ENCODE measurements around the gene EYA2.

EYA2 gene

GRCh38 chr20:47115694-47116093, 221.1 kb downstream of the EYA2 start:
- no peak for DNase-seq

- no peak for DNase-seq
Observed at GRCh38 chr20:47117371-47117770, 222.7 kb downstream of the EYA2 start.

- no peak for DNase-seq
Observed at GRCh38 chr20:47117773-47118172, 223.1 kb downstream of the EYA2 start.

DNA sequence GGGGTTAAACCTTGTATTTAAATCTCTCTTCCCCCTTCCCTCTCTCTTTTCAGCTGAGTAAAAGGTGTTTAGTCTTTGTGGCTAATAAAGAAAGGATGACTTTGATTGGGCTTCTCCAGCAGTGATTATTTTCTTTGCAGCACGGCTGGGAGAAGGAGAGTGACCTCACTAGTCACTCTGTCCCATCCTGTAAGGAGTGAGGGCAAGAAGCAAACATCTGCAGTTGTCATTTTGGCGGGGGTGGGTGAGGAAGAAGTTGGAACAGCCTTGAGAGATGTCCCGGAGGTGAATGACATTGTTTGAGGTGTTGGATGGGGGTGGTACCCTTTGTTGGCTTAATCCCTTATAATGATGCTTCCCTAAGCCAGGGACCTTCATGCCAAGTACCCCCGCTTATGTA, 223.6 kb downstream of the EYA2 start:
- no peak for DNase-seq

DNA sequence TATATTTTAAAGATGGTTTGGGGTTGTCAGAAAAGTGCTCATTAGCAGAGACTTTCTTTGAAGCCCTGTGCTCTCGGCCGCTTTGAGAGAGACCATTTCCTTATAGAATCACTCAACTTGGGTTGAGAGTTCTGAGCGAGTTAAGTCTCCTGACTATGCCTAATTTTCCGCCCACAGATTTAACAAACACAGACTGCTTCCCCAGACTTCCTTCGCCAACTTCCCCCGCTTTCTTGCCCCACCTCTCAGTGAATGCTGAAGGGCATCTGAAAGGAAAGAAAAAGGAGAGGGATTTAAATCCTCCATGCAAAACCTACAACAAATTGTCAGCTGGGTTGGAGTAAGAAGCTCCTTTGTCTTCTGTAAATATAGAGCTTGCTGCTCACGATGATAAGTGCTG, 224.0 kb downstream of the EYA2 start:
- DNase-seq, result no peak

DNA sequence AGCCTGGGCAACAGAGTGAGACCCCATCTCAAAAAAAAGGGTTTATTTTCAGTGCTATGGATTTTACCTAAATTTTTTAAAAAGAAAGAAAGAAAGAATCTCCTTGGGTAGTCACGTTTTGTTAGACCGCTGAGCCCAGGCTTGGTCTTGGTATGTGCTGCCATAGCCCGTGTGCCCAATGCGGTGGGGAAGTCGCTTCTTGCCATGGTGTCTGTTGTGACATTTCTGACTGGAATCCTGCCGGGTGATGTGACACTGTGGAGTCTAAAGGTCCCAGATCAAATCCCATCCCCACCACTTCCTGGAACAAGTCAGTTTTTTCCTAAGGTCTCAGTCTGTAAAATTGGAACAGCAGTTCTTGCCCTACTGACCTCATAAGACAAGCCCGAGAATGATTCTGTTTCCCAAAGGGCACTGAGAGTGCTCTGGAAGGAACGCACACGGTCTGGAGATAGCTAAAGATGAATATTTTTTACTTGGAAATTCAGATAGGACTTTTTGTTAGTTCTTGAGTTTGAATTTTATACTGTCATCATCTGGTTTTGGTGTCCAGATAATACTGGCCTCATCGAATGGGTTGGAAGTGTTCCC, 225.8 kb downstream of the EYA2 start:
- DNase-seq, result no peak

DNA sequence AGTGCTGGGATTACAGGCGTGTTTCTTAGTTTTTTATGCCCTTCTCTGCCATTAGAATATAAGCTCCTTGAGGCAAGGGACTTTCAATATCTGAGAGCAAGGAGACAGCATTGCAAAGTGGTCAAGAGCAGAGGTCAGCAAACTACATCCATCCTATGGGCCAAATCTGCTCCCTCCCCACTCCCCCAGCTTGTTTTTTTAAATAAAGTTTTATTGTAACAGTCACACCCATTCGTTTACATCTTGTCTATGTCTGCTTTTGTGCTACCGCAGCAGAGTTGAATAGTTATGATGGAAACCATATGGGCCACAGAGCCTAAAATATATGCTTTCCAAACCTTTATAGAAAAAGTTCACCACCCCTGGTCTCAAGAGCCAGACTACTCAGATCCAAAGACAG, 227.9 kb downstream of the EYA2 start:
- DNase-seq, result no peak

DNA sequence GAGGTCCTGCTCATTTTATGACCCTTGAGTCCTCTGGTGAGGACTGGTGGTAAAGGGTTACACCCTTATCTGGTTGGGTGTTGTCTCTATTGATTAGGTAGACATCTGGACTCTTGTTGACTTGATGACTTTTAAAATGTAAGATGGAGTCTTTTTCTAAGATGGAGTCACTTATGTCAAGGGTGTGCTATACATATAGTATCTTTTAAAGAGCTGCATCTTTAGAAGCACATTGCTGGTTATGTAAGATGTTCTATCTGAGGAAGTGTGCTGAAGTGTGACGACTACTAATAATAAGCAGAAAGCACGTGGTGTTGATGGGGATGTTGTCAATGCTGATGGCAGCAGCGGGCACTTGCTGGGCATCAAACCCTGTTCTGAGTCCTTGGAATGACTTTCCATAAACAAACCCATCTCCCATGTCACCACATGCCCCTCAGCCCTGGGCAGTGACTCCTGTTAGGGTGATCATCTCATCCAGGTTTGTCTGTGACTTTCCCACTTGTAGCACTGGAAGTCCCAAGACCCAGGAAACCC, 229.6 kb downstream of the EYA2 start:
- DNase-seq, result peak in 1 of 14 donors; percentile 12

- no peak for DNase-seq
Observed at GRCh38 chr20:47125508-47125757, 230.8 kb downstream of the EYA2 start.

DNA sequence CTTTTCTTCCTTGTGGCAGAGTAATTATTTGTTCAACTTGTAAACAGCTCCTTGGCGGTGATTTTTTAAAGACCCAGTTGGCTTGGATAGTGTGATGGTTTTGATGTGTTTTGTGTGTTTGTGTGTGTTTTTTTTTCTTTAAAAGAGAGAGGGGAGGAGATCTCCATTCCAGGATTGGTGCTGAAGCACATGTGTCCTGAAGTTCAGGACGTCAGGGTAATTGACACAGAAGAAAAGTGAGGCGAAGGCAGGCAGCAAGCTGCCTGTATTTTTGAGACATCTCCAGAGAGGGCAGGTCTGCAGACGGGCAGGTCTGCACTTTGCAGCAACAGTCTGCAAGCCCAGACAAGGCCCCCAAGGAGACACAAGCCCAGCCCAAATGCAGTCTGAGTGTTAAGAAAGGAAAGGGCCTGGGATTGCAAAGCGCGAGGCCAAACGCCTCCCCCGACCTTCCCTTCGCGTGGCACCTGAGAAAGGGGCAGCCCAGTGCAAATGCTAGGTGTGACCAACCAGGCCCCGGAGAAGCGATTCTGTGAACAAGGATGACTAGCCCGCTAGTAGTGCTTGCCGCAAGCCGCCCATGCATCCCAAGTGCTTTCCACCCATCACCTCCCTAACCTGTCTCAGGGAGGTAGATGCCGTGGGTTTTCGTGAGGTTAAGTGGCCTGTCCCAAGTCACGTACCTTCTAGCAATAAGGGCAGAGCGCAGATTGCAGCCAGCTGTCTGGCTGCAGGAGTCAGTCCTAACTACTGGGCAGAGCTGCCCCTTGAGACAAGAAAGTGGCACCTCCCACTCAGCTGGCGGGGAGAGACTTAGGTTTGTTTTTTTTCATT, 231.3 kb downstream of the EYA2 start:
- DNase-seq, result no peak

GRCh38 chr20:47126709-47127108, 232.1 kb downstream of the EYA2 start:
- DNase-seq, result no peak

DNA sequence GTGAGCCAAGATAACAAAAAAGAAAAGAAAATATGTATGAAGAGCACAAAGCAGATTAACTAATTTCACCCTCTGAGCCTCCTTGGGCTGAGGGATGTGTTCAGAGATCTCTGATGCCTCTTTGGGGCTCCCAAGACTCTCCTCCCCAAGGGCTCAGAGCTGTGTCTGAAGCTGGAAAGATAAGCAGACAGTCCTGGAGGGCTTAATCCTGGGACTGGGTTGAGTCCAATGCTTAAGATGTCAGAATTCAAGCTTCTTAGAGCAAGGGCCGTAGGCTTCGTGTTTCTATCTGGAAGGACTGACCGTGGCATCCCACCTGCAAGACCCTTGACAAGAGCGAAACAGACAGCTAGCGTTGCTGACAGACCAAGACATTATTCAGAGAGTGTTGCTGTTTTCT, 232.9 kb downstream of the EYA2 start:
- no peak for DNase-seq

- DNase-seq, result no peak
Observed at GRCh38 chr20:47127999-47128398, 233.4 kb downstream of the EYA2 start.

- no peak for DNase-seq
Observed at GRCh38 chr20:47129306-47129705, 234.7 kb downstream of the EYA2 start.

GRCh38 chr20:47133809-47134456, 239.3 kb downstream of the EYA2 start:
- no peak for DNase-seq

GRCh38 chr20:47136782-47137181, 242.1 kb downstream of the EYA2 start:
- DNase-seq, result no peak

GRCh38 chr20:47137231-47137870, 242.7 kb downstream of the EYA2 start:
- no peak for DNase-seq

DNA sequence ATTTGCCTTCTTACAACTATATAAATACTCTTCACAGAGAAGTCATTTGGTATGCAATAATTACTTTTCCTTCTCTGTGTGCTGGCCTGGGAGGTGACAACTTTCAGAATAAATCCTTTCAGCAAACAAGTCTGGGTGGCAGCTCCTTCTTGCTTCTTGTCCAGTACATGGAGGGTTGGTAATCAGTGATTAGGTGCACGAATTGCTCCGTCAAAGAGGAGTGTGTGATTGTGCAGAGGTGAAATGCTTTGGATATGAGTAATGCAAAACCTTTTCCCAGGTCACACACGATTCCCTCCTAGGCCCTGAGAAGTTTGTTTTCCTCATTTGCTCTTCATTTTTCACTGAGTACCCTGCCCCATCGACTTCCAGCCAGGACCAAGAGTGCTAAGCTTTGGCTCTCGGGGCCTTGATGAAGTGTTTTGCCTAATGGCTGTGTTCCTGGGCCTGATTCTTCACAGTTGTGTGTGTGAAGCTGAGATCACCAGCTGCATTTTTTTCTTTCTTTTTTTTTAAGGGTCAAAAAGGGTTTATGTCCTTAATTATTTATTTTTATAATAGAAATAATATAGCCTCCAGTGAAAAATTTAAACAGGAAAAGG, 245.4 kb downstream of the EYA2 start:
- no peak for DNase-seq

- no peak for DNase-seq
Observed at GRCh38 chr20:47141350-47141921, 246.8 kb downstream of the EYA2 start.

DNA sequence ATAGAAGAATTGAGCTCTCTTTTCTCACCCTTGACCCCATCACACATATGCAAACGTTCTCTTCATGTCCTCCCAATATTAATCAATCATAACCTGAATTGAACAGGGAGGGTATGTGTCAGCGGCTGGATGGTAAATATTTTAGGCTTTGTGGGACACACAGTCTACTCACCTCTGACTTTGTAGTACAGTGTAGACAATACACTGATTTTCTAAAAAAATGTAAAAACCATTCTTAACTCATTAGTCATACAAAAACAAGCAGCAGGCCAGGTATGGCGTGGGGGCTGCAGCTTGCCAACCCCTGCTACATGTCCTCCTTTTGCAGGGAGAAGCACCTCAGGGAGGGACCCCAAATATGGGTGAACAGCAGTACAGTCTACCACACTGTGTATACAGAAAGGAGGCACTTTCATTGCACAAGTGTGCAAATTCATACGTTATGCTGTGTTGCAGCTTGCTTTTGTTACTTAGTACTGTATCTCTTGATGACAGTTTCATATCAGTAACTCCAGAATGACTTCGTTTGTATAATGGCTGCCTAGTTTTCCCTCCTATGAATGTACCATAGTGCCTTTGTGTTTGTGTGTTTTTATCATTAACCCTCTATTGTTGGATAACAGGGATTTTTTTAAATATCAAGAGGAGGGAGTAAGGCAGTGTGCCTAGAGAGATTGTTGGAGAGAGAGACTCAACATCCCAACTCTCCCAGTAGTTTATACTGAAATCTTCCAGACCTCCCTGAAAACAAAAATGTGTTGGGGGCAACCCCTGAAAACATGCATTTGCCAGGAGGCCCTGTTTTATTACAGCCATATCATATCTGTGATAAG, 247.5 kb downstream of the EYA2 start:
- DNase-seq, result no peak

DNA sequence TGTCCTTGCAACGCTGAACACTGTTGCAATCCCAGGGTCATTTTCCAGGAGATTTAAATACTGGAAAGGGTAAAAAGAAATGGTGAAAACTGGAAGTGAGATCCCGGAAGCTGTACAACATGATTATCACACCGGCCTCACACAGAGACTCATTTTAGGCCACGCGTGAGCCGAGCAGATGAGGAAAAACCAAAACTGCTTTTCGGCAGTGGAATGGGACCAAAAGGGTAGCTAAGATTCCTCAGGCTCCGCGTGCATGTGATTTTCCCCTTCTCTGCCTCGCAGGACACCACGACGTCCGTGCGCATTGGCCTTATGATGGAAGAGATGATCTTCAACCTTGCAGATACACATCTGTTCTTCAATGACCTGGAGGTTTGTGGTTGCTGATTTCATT, 248.1 kb downstream of the EYA2 start:
- no peak for DNase-seq

DNA sequence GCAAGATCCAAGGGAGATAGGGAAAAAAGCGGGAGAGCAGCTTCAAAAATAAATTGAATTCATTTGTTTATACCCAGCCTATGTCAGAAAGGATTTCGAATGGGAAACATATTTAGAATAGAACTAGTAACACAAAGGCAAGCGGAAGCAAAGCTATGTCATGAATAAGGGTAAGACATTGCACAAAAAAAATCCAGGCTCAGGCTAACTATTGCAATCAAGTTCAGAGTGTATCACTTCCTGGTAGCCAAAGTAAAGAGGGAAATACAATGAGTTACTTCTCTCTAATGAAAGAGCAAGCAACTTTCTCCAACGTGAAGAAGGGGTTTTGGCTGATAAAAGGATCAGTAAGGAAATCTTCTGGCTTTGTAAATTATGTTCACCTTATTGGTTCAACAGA, 249.0 kb downstream of the EYA2 start:
- DNase-seq, result no peak

All from C1 segment of cervical spinal cord (tissue), 14 donors.